K562 (cell line): ENCODE results near the gene EME1. TPM values are rescaled to one million over a fixed set of nuclear protein-coding genes. Genes with fewer than 3 reads are reported as not detected.
A peak's percentile ranks its signal among the peaks of the same experiment; 100 is the strongest.

Experiments
- ATF1 ChIP-seq, 2 experiments: fragments of 450-650 bp in 1 of 2; IDR thresholded peaks; 2 replicates each; pipeline ENCODE4 v1.6.1; 2016; ENCODE audit warnings: missing compliant biosample characterization in 1 of 2, missing genetic modification characterization in 1 of 2
- CBFA2T3 ChIP-seq: fragments of 450-650 bp; IDR thresholded peaks from 2 replicates; pipeline ENCODE4 v1.6.1; 2017
- CHD7 ChIP-seq: fragments of 200-600 bp; sonication (generic); IDR thresholded peaks from one replicate; pipeline ENCODE4 v1.6.1; 2012; ENCODE audit warnings: mild to moderate bottlenecking, low read depth, low read length, inconsistent platforms
- DIDO1 ChIP-seq: fragments of 450-650 bp; IDR thresholded peaks from 2 replicates; pipeline ENCODE4 v1.6.1; 2016; ENCODE audit warnings: low read depth, missing biosample characterization, missing genetic modification characterization
- EZH2 ChIP-seq: IDR thresholded peaks from 2 replicates; pipeline ENCODE4 v1.6.1; 2012; ENCODE audit warnings: low read depth, mild to moderate bottlenecking, inconsistent platforms, low read length, borderline replicate concordance
- FOXK2 ChIP-seq, 2 experiments: fragments of 450-650 bp; IDR thresholded peaks in 1 of 2; conservative IDR thresholded peaks in 1 of 2; 2 replicates each; pipeline ENCODE4 v1.6.1; 2016; ENCODE audit warnings: low read depth in 2 of 2, mild to moderate bottlenecking in 1 of 2
- MBD2 ChIP-seq: sonication (generic); IDR thresholded peaks from 2 replicates; pipeline ENCODE4 v1.6.1; 2016; ENCODE audit warnings: low read depth, borderline replicate concordance
- SMAD3 ChIP-seq: fragments of 450-650 bp; formaldehyde crosslinking; conservative IDR thresholded peaks from 2 replicates; pipeline ENCODE4 v1.4.0; 2020; ENCODE audit warnings: mild to moderate bottlenecking
- SMARCB1 ChIP-seq: IDR thresholded peaks from 2 replicates; pipeline ENCODE4 v1.6.1; 2011; ENCODE audit warnings: improper control_type of control experiment, low read depth; ENCODE audit not compliant: insufficient read length
- SOX6 ChIP-seq: fragments of 450-650 bp; IDR thresholded peaks from 2 replicates; pipeline ENCODE4 v1.6.1; 2014; ENCODE audit warnings: mild to moderate bottlenecking
- ZNF584 ChIP-seq: fragments of 200-800 bp; sonication (Bioruptor generic); IDR thresholded peaks from 2 replicates; pipeline ENCODE4 v1.6.1; 2016; ENCODE audit warnings: low read depth, mild to moderate bottlenecking, missing genetic modification characterization, missing compliant biosample characterization
- ZZZ3 ChIP-seq: fragments of 450-650 bp; IDR thresholded peaks from 2 replicates; pipeline ENCODE4 v1.6.1; 2016; ENCODE audit warnings: antibody characterized with exemption, mild to moderate bottlenecking, moderate library complexity
- polyA plus RNA-seq, 8 experiments: library from polyadenylated mRNA; depleted of rRNA in 4 of 8; stranded (reverse) in 5 of 8; unstranded in 3 of 8; fragments of >200 nt; fragmentation: Nextera tagmentation in 2 of 8; fragmentation: Illumina TruSeq in 1 of 8; extraction: Ambion mirVana in 2 of 8; extraction: Trizol in 1 of 8; gene quantifications; 2 replicates each; pipeline versions ENCODE4 v1.2.1 to v1.2.3, GENCODE V29; 2011 to 2014; ENCODE audit warnings: inconsistent platforms in 1 of 8, missing spikeins in 1 of 8
- total RNA-seq, 7 experiments: library from RNA; depleted of rRNA in 6 of 7; stranded (reverse); fragments of >200 nt in 6 of 7; fragmentation: Illumina TruSeq in 2 of 7; extraction: Trizol in 2 of 7; gene quantifications; 2 replicates each; pipeline versions ENCODE4 v1.2.1 to v1.2.3, GENCODE V29; 2011 to 2021; ENCODE audit warnings: low replicate concordance in 1 of 7
- TF ChIP-seq, protein P1 (sequence below): fragments of 200-800 bp; sonication (Bioruptor generic); IDR thresholded peaks from 2 replicates; pipeline ENCODE4 v1.6.1; 2017; ENCODE audit warnings: missing genetic modification characterization, missing compliant biosample characterization
- TF ChIP-seq, protein P2 (sequence below): sonication (generic); formaldehyde crosslinking; IDR thresholded peaks from 2 replicates; pipeline ENCODE4 v1.8.0; 2022; ENCODE audit warnings: mild to moderate bottlenecking, missing genetic modification reagents

EME1 gene
- total and polyA plus RNA-seq, 9 of the 15 experiments (the other 6 are each of a cell fraction or from before 2014, with no cell fraction given) = 14.6 to 44.1 (median 24.0) TPM

DNA sequence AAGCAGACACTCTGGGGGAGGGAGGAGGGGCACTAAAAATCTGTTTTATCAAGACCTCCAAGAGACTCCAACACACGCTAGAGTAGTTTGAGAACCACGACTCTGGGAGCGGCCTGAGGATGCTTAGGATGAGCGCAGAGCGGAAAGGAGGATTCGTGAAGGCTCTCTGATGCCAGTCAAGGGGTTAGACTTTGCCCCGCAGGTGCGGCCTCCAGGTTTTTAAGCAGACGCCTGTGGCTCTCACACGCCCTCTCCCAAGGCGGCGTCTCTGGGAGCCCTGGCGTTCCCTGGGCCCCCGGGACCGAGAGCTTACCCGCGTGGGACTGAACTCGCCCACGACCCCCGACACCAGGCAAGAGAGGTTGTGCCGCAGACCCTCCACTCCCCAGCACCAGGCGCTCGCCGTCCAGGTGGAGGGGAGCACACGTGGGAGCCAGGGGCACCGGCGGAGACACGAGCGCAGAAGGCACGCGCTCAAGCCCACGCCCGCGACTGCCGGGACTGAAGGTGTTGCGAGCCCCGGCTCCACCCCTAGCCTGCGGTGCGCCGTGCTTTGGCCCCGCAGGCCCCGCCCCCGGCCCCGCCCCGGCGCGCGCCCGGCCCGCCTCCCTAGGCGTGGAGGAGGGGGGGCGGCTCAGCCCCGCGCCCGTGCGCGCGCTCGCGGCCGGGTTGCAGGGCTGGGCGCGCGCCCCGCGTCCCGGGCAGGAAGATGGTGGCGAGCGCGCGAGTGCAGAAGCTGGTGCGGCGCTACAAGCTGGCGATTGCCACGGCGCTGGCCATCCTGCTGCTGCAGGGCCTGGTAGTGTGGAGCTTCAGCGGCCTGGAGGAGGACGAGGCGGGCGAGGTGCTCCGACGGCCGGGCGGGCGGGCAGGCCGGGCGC is 27.4 kb upstream of the EME1 start, which contains the start of gene XYLT2 (continued):
- TF ChIP-seq MBD2 (no peak), ZNF584 (CRISPR knock-in tag) (no peak; the same call in 1 of the 2 replicates), CBFA2T3 (no peak), SMAD3 (no peak), SOX6 (no peak), FOXK2 (conservative IDR thresholded peaks at IDR 0.05 in 1 of 2, IDR thresholded peaks at IDR 0.05 in 1 of 2; ENCODE audit: low read depth in 2 of 2) (no peak), EZH2 (no peak), SMARCB1 (no peak), ATF1 (CRISPR knock-in tag; IDR thresholded peaks at IDR 0.05) (no peak), ATF1 (tag; IDR thresholded peaks at IDR 0.05) (no peak), CHD7 (no peak), DIDO1 (tag) (no peak), ZZZ3 (no peak)
- TF ChIP-seq, protein P1, sequence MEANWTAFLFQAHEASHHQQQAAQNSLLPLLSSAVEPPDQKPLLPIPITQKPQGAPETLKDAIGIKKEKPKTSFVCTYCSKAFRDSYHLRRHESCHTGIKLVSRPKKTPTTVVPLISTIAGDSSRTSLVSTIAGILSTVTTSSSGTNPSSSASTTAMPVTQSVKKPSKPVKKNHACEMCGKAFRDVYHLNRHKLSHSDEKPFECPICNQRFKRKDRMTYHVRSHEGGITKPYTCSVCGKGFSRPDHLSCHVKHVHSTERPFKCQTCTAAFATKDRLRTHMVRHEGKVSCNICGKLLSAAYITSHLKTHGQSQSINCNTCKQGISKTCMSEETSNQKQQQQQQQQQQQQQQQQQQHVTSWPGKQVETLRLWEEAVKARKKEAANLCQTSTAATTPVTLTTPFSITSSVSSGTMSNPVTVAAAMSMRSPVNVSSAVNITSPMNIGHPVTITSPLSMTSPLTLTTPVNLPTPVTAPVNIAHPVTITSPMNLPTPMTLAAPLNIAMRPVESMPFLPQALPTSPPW (CRISPR knock-in tag) = peak; percentile 94
- TF ChIP-seq, protein P2, sequence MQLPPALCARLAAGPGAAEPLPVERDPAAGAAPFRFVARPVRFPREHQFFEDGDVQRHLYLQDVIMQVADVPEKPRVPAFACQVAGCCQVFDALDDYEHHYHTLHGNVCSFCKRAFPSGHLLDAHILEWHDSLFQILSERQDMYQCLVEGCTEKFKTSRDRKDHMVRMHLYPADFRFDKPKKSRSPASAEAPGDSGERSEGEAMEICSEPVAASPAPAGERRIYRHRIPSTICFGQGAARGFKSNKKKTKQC = peak; percentile 80
